H1 (cell line): ENCODE results near the gene TSC22D1. TPM values are rescaled to one million over a fixed set of nuclear protein-coding genes. Genes with fewer than 3 reads are reported as not detected.

ENCODE experiments used
- CTCF ChIA-PET: fragments of 300-600 bp; sonication (Branson Sonifier 250); formaldehyde crosslinking; loops from one replicate; lab custom pipeline; 2021; ENCODE audit not compliant: partially characterized antibody; lab: Charles Lee
- POLR2A ChIA-PET: fragments of 300-600 bp; sonication (Branson Sonifier 250); formaldehyde crosslinking; loops from one replicate; lab custom pipeline; 2021; ENCODE audit warnings: inconsistent platforms; ENCODE audit not compliant: partially characterized antibody; lab: Charles Lee
- DNase-seq, 2 experiments: peaks; one replicate each; pipeline versions ENCODE4 v3.0.0 to v3.0.0-alpha.2; 2010 to 2022; ENCODE audit warnings: low spot score in 2 of 2, low read depth in 1 of 2, mixed read lengths in 1 of 2
- FAIRE-seq: peaks from 2 replicates; lab custom pipeline; 2011; peaks lifted over from hg19 to GRCh38; lab: Jason Lieb, UNC
- H2AFZ ChIP-seq: 2 replicates; pipeline ENCODE4 v1.8.1; 2012; ENCODE audit warnings: low read length, inconsistent platforms
- H2AK5ac ChIP-seq: 2 replicates; pipeline ENCODE4 v1.6.1; 2013; ENCODE audit warnings: low read depth, low read length
- H2BK120ac ChIP-seq: replicated peaks from 2 replicates; pipeline ENCODE3; 2013; ENCODE audit warnings: low read depth, low read length, inconsistent platforms
- H2BK12ac ChIP-seq: 2 replicates; pipeline ENCODE4 v1.6.1; 2013; ENCODE audit warnings: low read depth, low read length
- H2BK15ac ChIP-seq: 2 replicates; pipeline ENCODE4 v1.6.1; 2013; ENCODE audit warnings: low read length
- H2BK20ac ChIP-seq: 2 replicates; pipeline ENCODE4 v1.6.1; 2013; ENCODE audit warnings: low read length
- H2BK5ac ChIP-seq: 2 replicates; pipeline ENCODE4 v1.6.1; 2013; ENCODE audit warnings: low read depth, low read length
- H3K14ac ChIP-seq: 2 replicates; pipeline ENCODE4 v1.6.1; 2013; ENCODE audit warnings: inconsistent platforms; ENCODE audit not compliant: insufficient read length
- H3K18ac ChIP-seq: 2 replicates; pipeline ENCODE4 v1.6.1; 2013; ENCODE audit warnings: low read length; ENCODE audit errors: extremely low read depth
- H3K23ac ChIP-seq: 2 replicates; pipeline ENCODE4 v1.6.1; 2013; ENCODE audit warnings: inconsistent platforms; ENCODE audit not compliant: insufficient read length
- H3K23me2 ChIP-seq: 2 replicates; pipeline ENCODE4 v1.6.1; 2013; ENCODE audit warnings: low read depth, low read length
- H3K27ac ChIP-seq: 2 replicates; pipeline ENCODE4 v1.6.1; 2011; ENCODE audit warnings: low read depth, low read length, inconsistent platforms
- H3K27me3 ChIP-seq, 4 experiments: replicated peaks in 1 of 4; 1 replicate in 1 of 4; 2 replicates in 3 of 4; pipeline versions ENCODE4 v1.6.1 to v1.8.1; 2011 to 2013; ENCODE audit warnings: low read length in 3 of 4, mild to moderate bottlenecking in 3 of 4, inconsistent platforms in 2 of 4, mixed read lengths in 2 of 4, moderate library complexity in 1 of 4; ENCODE audit not compliant: control insufficient read depth in 3 of 4, insufficient read depth in 3 of 4; ENCODE audit errors: extremely low read depth in 1 of 4
- H3K36me3 ChIP-seq, 4 experiments: 2 replicates each; pipeline versions ENCODE4 v1.6.1 to v1.8.1; 2011 to 2013; ENCODE audit warnings: mild to moderate bottlenecking in 4 of 4, low read length in 3 of 4, moderate library complexity in 2 of 4, control low read depth in 1 of 4, inconsistent platforms in 1 of 4; ENCODE audit not compliant: insufficient read depth in 4 of 4, control insufficient read depth in 2 of 4
- H3K4ac ChIP-seq: replicated peaks from 2 replicates; pipeline ENCODE3; 2013; ENCODE audit warnings: low read length, low read depth, mixed read lengths, inconsistent platforms; ENCODE audit not compliant: insufficient read length
- H3K4me1 ChIP-seq, 4 experiments: replicated peaks in 1 of 4; 1 replicate in 1 of 4; 2 replicates in 3 of 4; pipeline versions ENCODE4 v1.6.1 to v1.8.1; 2011 to 2013; ENCODE audit warnings: low read length in 3 of 4, inconsistent platforms in 2 of 4, mixed read lengths in 1 of 4; ENCODE audit not compliant: insufficient read depth in 4 of 4, control insufficient read depth in 3 of 4
- H3K4me2 ChIP-seq, 2 experiments: 2 replicates each; pipeline versions ENCODE4 v1.6.1 to v1.8.1; 2011 to 2013; ENCODE audit warnings: low read depth in 2 of 2, low read length in 2 of 2, control low read depth in 1 of 2, inconsistent platforms in 1 of 2, mild to moderate bottlenecking in 1 of 2; ENCODE audit not compliant: insufficient read depth in 1 of 2
- H3K4me3 ChIP-seq, 4 experiments: fragments of 200-600, 300-600 bp in 1 of 4; sonication (generic), shearing (Covaris generic), sonication (Bioruptor Twin) in 1 of 4; 2 replicates each; pipeline versions ENCODE4 v1.5.1 to v1.8.1; 2011 to 2016; ENCODE audit warnings: low read length in 4 of 4, low read depth in 3 of 4, control low read depth in 2 of 4, inconsistent platforms in 2 of 4, mild to moderate bottlenecking in 2 of 4, mixed read lengths in 1 of 4, moderate library complexity in 1 of 4; ENCODE audit not compliant: insufficient read depth in 2 of 4; ENCODE audit errors: extremely low read depth in 1 of 4
- H3K56ac ChIP-seq: replicated peaks from 2 replicates; pipeline ENCODE3; 2013; ENCODE audit warnings: low read depth, mild to moderate bottlenecking, mixed read lengths, low read length, inconsistent platforms; ENCODE audit not compliant: insufficient read length
- H3K79me1 ChIP-seq: 2 replicates; pipeline ENCODE4 v1.6.1; 2013; ENCODE audit warnings: low read depth, low read length, control low read depth
- H3K79me2 ChIP-seq, 2 experiments: 2 replicates each; pipeline versions ENCODE4 v1.6.1 to v1.8.1; 2012 to 2013; ENCODE audit warnings: low read length in 2 of 2, mild to moderate bottlenecking in 2 of 2, inconsistent platforms in 1 of 2; ENCODE audit not compliant: insufficient read depth in 2 of 2, control insufficient read depth in 1 of 2
- H3K9ac ChIP-seq, 4 experiments: replicated peaks in 1 of 4; 1 replicate in 1 of 4; 2 replicates in 3 of 4; pipeline versions ENCODE4 v1.6.1 to v1.8.1; 2011 to 2013; ENCODE audit warnings: low read depth in 3 of 4, low read length in 3 of 4, control low read depth in 2 of 4, mild to moderate bottlenecking in 2 of 4, moderate library complexity in 2 of 4, inconsistent platforms in 1 of 4; ENCODE audit errors: extremely low read depth in 1 of 4
- H3K9me3 ChIP-seq, 2 experiments: 2 replicates each; pipeline versions ENCODE4 v1.6.1 to v1.8.1; 2012 to 2013; ENCODE audit warnings: mild to moderate bottlenecking in 2 of 2, moderate library complexity in 2 of 2, control low read depth in 1 of 2, inconsistent platforms in 1 of 2, low read depth in 1 of 2, low read length in 1 of 2, mixed read lengths in 1 of 2; ENCODE audit not compliant: insufficient read depth in 2 of 2
- H4K20me1 ChIP-seq, 2 experiments: replicated peaks in 1 of 2; 2 replicates each; pipeline versions ENCODE3 to v1.8.1; 2011 to 2013; ENCODE audit warnings: inconsistent platforms in 2 of 2, low read length in 2 of 2, mild to moderate bottlenecking in 1 of 2; ENCODE audit not compliant: insufficient read depth in 2 of 2, control insufficient read depth in 1 of 2
- H4K5ac ChIP-seq: 2 replicates; pipeline ENCODE4 v1.6.1; 2013; ENCODE audit warnings: low read length, low read depth, mixed read lengths, inconsistent platforms; ENCODE audit not compliant: insufficient read length
- H4K8ac ChIP-seq: 2 replicates; pipeline ENCODE4 v1.8.0; 2013; ENCODE audit warnings: mild to moderate bottlenecking, moderate library complexity, low read length, inconsistent platforms; ENCODE audit not compliant: insufficient read depth; ENCODE audit errors: extremely low read depth
- H4K91ac ChIP-seq: replicated peaks from 2 replicates; pipeline ENCODE3; 2013; ENCODE audit warnings: low read length, mixed read lengths, inconsistent platforms; ENCODE audit not compliant: insufficient read length
- BRCA1 ChIP-seq: IDR thresholded peaks from 2 replicates; pipeline ENCODE4 v1.6.1; 2012; ENCODE audit warnings: low read depth, low read length, improper control_type of control experiment
- CBX5 ChIP-seq: fragments of 300-800, 300-1000 bp; sonication (generic); IDR thresholded peaks from 2 replicates; pipeline ENCODE4 v1.7.1; 2016; ENCODE audit warnings: antibody characterized with exemption, low read length, low read depth
- HDAC6 ChIP-seq: IDR thresholded peaks from one replicate; pipeline ENCODE4 v1.7.1; 2012; ENCODE audit warnings: low read depth, mild to moderate bottlenecking, inconsistent platforms, low read length, moderate library complexity
- KDM5A ChIP-seq: fragments of 200-600 bp; IDR thresholded peaks from 2 replicates; pipeline ENCODE4 v1.7.1; 2012; ENCODE audit warnings: mild to moderate bottlenecking, low read length, inconsistent platforms, mixed read lengths
- SUZ12 ChIP-seq: fragments of 200-600 bp; sonication (generic); IDR thresholded peaks from 2 replicates; pipeline ENCODE4 v1.6.1; 2012; ENCODE audit warnings: mild to moderate bottlenecking, inconsistent platforms, low read length, moderate library complexity, mixed read lengths
- TBP ChIP-seq: IDR thresholded peaks from 2 replicates; pipeline ENCODE4 v1.6.1; 2011; ENCODE audit warnings: low read depth, low read length, improper control_type of control experiment
- TCF12 ChIP-seq: IDR thresholded peaks from 2 replicates; pipeline ENCODE4 v1.6.1; 2011; ENCODE audit warnings: low read depth, mild to moderate bottlenecking, low read length
- YY1 ChIP-seq: IDR thresholded peaks from 2 replicates; pipeline ENCODE4 v1.6.1; 2011; ENCODE audit warnings: low read depth, mild to moderate bottlenecking, low read length
- WGBS, 2 experiments: shearing (Covaris generic) in 1 of 2; methylation state at CpG; one replicate each; pipeline versions ENCODE4 v1.1.6 to v1.1.7; 2013 to 2015; ENCODE audit warnings: low lambda C conversion rate in 2 of 2, mixed read lengths in 2 of 2, inconsistent platforms in 1 of 2, low coverage in 1 of 2, missing lambda C conversion rate in 1 of 2; ENCODE audit not compliant: insufficient replicate concordance in 2 of 2, insufficient coverage in 1 of 2, insufficient read length in 1 of 2; ENCODE audit errors: extremely low coverage in 1 of 2, missing lambda C conversion rate in 1 of 2; 5-methylcytosine and 5-hydroxymethylcytosine counted together
- polyA plus RNA-seq, 7 experiments: library from polyadenylated mRNA; depleted of rRNA in 3 of 7; stranded (reverse) in 5 of 7; unstranded in 2 of 7; fragments of >200 nt in 5 of 7; fragments of 200-250 nt in 2 of 7; gene quantifications; 1 replicate in 5 of 7; 2 replicates in 1 of 7; 4 replicates in 1 of 7; pipeline versions ENCODE4 v1.2.1 to v1.2.3, GENCODE V29; 2011 to 2013; ENCODE audit warnings: missing spikeins in 2 of 7, mixed read lengths in 2 of 7
- total RNA-seq: library from RNA; stranded (reverse); fragmentation: NEBNext Ultra II Directional; extraction: Animal tissue kit (Norgen Biotek cat#: 25700); gene quantifications from 2 replicates; pipeline ENCODE4 v1.2.1, GENCODE V29; 2021
- TF ChIP-seq, protein P1 (sequence below), 3 experiments: IDR thresholded peaks; 1 replicate in 2 of 3; 2 replicates in 1 of 3; pipeline versions ENCODE4 v1.5.1 to v1.6.1; 2011; ENCODE audit warnings: low read length in 3 of 3, mild to moderate bottlenecking in 3 of 3, inconsistent platforms in 2 of 3, low read depth in 1 of 3, moderate library complexity in 1 of 3; ENCODE audit not compliant: insufficient read depth in 1 of 3; ENCODE audit errors: control extremely low read depth in 1 of 3
- TF ChIP-seq, protein P2 (sequence below): IDR thresholded peaks from 2 replicates; pipeline ENCODE4 v1.6.1; 2012; ENCODE audit warnings: low read length, inconsistent platforms

TSC22D1 gene
- total and polyA plus RNA-seq, 2 of the 8 experiments (the other 6 are each of a cell fraction or from before 2014, with no cell fraction given): 52.6 to 80.9 TPM

DNA sequence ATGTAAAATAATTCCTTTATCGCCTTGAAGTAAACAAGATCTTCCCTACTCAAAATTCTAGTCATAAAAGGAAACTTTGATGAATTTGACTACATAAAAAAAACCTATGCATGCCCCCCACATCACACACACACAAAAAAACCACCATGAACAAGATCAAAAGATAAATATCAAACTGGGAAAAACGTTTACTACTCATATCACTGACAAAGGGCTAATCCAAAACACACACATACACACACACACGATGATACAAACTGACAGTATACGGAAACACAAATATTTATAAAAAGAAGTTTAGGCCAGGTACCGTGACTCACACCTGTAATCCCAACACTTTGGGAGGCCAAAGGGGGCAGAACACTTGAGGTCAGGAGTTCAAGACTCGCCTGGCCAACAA, 61.9 kb downstream of the TSC22D1 start:
- Histone ChIP-seq H3K4me2 (no peak overlapping the region), H3K18ac (no peak overlapping the region), H3K27me3 (no peaks in the 10 kb centered on the region), H2AFZ (no peak overlapping the region), H3K4me1 (peaks cover 0 to 4% (median 0%) of the 10 kb centered on the region in 4 experiments; a peak in 2 of 7 replicates), H3K23ac (no peak overlapping the region), H3K23me2 (no peaks in the 10 kb centered on the region; the same call in 1 of the 2 replicates), H3K9ac (no peak overlapping the region), H3K14ac (no peak overlapping the region), H3K36me3 (peaks cover 0 to 9% (median 1%) of the 10 kb centered on the region in 4 experiments; a peak in 2 of 8 replicates), H3K9me3 (no peaks in the 10 kb centered on the region), H2BK120ac (no peak overlapping the region), H4K8ac (no peak overlapping the region), H4K91ac (no peak overlapping the region), H3K79me2 (peaks cover 0 to 8% of the 10 kb centered on the region in 2 experiments; a peak in 2 of 4 replicates), H3K79me1 (no peaks in the 10 kb centered on the region), H4K20me1 (no peaks in the 10 kb centered on the region), H2BK20ac (no peak overlapping the region), H2BK15ac (no peak overlapping the region), H2AK5ac (no peak overlapping the region), H3K4me3 (no peak overlapping the region), H2BK12ac (no peak overlapping the region), H3K27ac (no peak overlapping the region), H3K56ac (no peak overlapping the region), H3K4ac (no peak overlapping the region), H4K5ac (no peak overlapping the region), H2BK5ac (no peak overlapping the region)
- ChIA-PET POLR2A (interaction anchor here (0.6 kb wide), 1 partner anchor 104 kb away, joined by 3 read pairs; no protein-coding TSS in a partner anchor), CTCF (no interaction called here)
- DNase-seq (no peak), FAIRE-seq (no peak)
- WGBS, 2 experiments: 88% methylated on average over 6 of the region's 6 CpGs; no CpG with 5 or more reads in 1 of the 2 experiments
- no peak for TF ChIP-seq TBP
- TF ChIP-seq, protein P1, sequence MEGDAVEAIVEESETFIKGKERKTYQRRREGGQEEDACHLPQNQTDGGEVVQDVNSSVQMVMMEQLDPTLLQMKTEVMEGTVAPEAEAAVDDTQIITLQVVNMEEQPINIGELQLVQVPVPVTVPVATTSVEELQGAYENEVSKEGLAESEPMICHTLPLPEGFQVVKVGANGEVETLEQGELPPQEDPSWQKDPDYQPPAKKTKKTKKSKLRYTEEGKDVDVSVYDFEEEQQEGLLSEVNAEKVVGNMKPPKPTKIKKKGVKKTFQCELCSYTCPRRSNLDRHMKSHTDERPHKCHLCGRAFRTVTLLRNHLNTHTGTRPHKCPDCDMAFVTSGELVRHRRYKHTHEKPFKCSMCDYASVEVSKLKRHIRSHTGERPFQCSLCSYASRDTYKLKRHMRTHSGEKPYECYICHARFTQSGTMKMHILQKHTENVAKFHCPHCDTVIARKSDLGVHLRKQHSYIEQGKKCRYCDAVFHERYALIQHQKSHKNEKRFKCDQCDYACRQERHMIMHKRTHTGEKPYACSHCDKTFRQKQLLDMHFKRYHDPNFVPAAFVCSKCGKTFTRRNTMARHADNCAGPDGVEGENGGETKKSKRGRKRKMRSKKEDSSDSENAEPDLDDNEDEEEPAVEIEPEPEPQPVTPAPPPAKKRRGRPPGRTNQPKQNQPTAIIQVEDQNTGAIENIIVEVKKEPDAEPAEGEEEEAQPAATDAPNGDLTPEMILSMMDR (IDR thresholded peaks at IDR 0.05; ENCODE audit: control extremely low read depth in 1 of 3, insufficient read depth in 1 of 3, low read depth in 1 of 3, low read length in 3 of 3): no peak
- TF ChIP-seq CBX5: no peak
- no peak for TF ChIP-seq SUZ12
- no peak for TF ChIP-seq YY1
- TF ChIP-seq BRCA1: no peak
- no peak for TF ChIP-seq HDAC6
- no peak for TF ChIP-seq KDM5A
- TF ChIP-seq, protein P2, sequence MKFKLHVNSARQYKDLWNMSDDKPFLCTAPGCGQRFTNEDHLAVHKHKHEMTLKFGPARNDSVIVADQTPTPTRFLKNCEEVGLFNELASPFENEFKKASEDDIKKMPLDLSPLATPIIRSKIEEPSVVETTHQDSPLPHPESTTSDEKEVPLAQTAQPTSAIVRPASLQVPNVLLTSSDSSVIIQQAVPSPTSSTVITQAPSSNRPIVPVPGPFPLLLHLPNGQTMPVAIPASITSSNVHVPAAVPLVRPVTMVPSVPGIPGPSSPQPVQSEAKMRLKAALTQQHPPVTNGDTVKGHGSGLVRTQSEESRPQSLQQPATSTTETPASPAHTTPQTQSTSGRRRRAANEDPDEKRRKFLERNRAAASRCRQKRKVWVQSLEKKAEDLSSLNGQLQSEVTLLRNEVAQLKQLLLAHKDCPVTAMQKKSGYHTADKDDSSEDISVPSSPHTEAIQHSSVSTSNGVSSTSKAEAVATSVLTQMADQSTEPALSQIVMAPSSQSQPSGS: no peak
- TF ChIP-seq TCF12: no peak
